Measurements from ENCODE around the gene MALT1.

Gene MALT1

GRCh38 chr18:58671111-58671631, at the start of gene MALT1:
TSS of gene MALT1 (plus strand) at chr18:58671465. CDS start at chr18:58671644, 179 bp downstream.
- Histone ChIP-seq H3K9ac (ENCODE audit: low read length) (peak within 1 kb of the TSS; percentile 86), H3K9me3 (ENCODE audit: control insufficient read depth, low read length) (no peaks in the 10 kb centered on the region), H3K27me3 (replicated peaks; ENCODE audit: control insufficient read depth, insufficient read depth, low read length) (no peaks in the 10 kb centered on the region), H3K4me3 (ENCODE audit: low read length) (peak within 1 kb of the TSS; percentile 90), H3K4me1 (ENCODE audit: control insufficient read depth, insufficient read depth, low read length) (peaks cover 7% of the 10 kb centered on the region), H3K36me3 (ENCODE audit: control insufficient read depth, insufficient read depth, low read length, severe bottlenecking) (no peaks in the 10 kb centered on the region)
- DNase-seq (ENCODE audit: low read depth) = peak; percentile 97

- Histone ChIP-seq H3K4me3 (ENCODE audit: low read length) (no peak overlapping the region), H3K4me1 (ENCODE audit: control insufficient read depth, insufficient read depth, low read length) (peaks cover 6% of the 10 kb centered on the region), H3K9me3 (ENCODE audit: control insufficient read depth, low read length) (no peaks in the 10 kb centered on the region), H3K27me3 (replicated peaks; ENCODE audit: control insufficient read depth, insufficient read depth, low read length) (no peaks in the 10 kb centered on the region), H3K9ac (ENCODE audit: low read length) (no peak overlapping the region), H3K36me3 (ENCODE audit: control insufficient read depth, insufficient read depth, low read length, severe bottlenecking) (no peaks in the 10 kb centered on the region)
- DNase-seq (ENCODE audit: low read depth) = no peak
These were observed 47.3 kb upstream of the MALT1 start for GRCh38 chr18:58624011-58624410.

- H3K4me1 ChIP-seq (ENCODE audit: control insufficient read depth, insufficient read depth, low read length) = peaks cover 11% of the 10 kb centered on the region
- no peak for DNase-seq (ENCODE audit: low read depth)
- no peaks in the 10 kb centered on the region for H3K27me3 ChIP-seq (replicated peaks; ENCODE audit: control insufficient read depth, insufficient read depth, low read length)
- H3K36me3 ChIP-seq (ENCODE audit: control insufficient read depth, insufficient read depth, low read length, severe bottlenecking) = no peaks in the 10 kb centered on the region
- H3K9me3 ChIP-seq (ENCODE audit: control insufficient read depth, low read length) = no peaks in the 10 kb centered on the region
- no peak overlapping the region for H3K9ac ChIP-seq (ENCODE audit: low read length)
- no peak overlapping the region for H3K4me3 ChIP-seq (ENCODE audit: low read length)
These were observed 45.4 kb upstream of the MALT1 start for GRCh38 chr18:58625839-58626238.

- no peaks in the 10 kb centered on the region for H3K9me3 ChIP-seq (ENCODE audit: control insufficient read depth, low read length)
- no peak overlapping the region for H3K9ac ChIP-seq (ENCODE audit: low read length)
- no peak overlapping the region for H3K4me3 ChIP-seq (ENCODE audit: low read length)
- DNase-seq (ENCODE audit: low read depth) = no peak
- H3K27me3 ChIP-seq (replicated peaks; ENCODE audit: control insufficient read depth, insufficient read depth, low read length) = no peaks in the 10 kb centered on the region
- H3K36me3 ChIP-seq (ENCODE audit: control insufficient read depth, insufficient read depth, low read length, severe bottlenecking) = no peaks in the 10 kb centered on the region
- peaks cover 20% of the 10 kb centered on the region for H3K4me1 ChIP-seq (ENCODE audit: control insufficient read depth, insufficient read depth, low read length)
These were observed 41.2 kb upstream of the MALT1 start for GRCh38 chr18:58630071-58630470.

- no peak overlapping the region for H3K9ac ChIP-seq (ENCODE audit: low read length)
- no peak overlapping the region for H3K4me3 ChIP-seq (ENCODE audit: low read length)
- DNase-seq (ENCODE audit: low read depth) = no peak
- no peaks in the 10 kb centered on the region for H3K9me3 ChIP-seq (ENCODE audit: control insufficient read depth, low read length)
- H3K27me3 ChIP-seq (replicated peaks; ENCODE audit: control insufficient read depth, insufficient read depth, low read length) = no peaks in the 10 kb centered on the region
- no peaks in the 10 kb centered on the region for H3K36me3 ChIP-seq (ENCODE audit: control insufficient read depth, insufficient read depth, low read length, severe bottlenecking)
- H3K4me1 ChIP-seq (ENCODE audit: control insufficient read depth, insufficient read depth, low read length) = peaks cover 29% of the 10 kb centered on the region
These were observed 40.0 kb upstream of the MALT1 start for GRCh38 chr18:58631301-58631700.

- no peak overlapping the region for H3K9ac ChIP-seq (ENCODE audit: low read length)
- H3K9me3 ChIP-seq (ENCODE audit: control insufficient read depth, low read length) = no peaks in the 10 kb centered on the region
- no peaks in the 10 kb centered on the region for H3K36me3 ChIP-seq (ENCODE audit: control insufficient read depth, insufficient read depth, low read length, severe bottlenecking)
- peaks cover 29% of the 10 kb centered on the region for H3K4me1 ChIP-seq (ENCODE audit: control insufficient read depth, insufficient read depth, low read length)
- H3K4me3 ChIP-seq (ENCODE audit: low read length) = no peak overlapping the region
- DNase-seq (ENCODE audit: low read depth) = no peak
- no peaks in the 10 kb centered on the region for H3K27me3 ChIP-seq (replicated peaks; ENCODE audit: control insufficient read depth, insufficient read depth, low read length)
These were observed 38.7 kb upstream of the MALT1 start for GRCh38 chr18:58632552-58632951.

- peak overlapping the region; percentile 39 for H3K9ac ChIP-seq (ENCODE audit: low read length)
- peak; percentile 52 for DNase-seq (ENCODE audit: low read depth)
- no peak overlapping the region for H3K4me3 ChIP-seq (ENCODE audit: low read length)
- no peaks in the 10 kb centered on the region for H3K9me3 ChIP-seq (ENCODE audit: control insufficient read depth, low read length)
- no peaks in the 10 kb centered on the region for H3K36me3 ChIP-seq (ENCODE audit: control insufficient read depth, insufficient read depth, low read length, severe bottlenecking)
- peaks cover 32% of the 10 kb centered on the region for H3K4me1 ChIP-seq (ENCODE audit: control insufficient read depth, insufficient read depth, low read length)
- H3K27me3 ChIP-seq (replicated peaks; ENCODE audit: control insufficient read depth, insufficient read depth, low read length) = no peaks in the 10 kb centered on the region
These were observed 37.4 kb upstream of the MALT1 start for GRCh38 chr18:58633874-58634273.

GRCh38 chr18:58635891-58636290, 35.4 kb upstream of the MALT1 start:
- H3K4me3 ChIP-seq (ENCODE audit: low read length) = no peak overlapping the region
- H3K9me3 ChIP-seq (ENCODE audit: control insufficient read depth, low read length) = no peaks in the 10 kb centered on the region
- peak; percentile 84 for DNase-seq (ENCODE audit: low read depth)
- H3K9ac ChIP-seq (ENCODE audit: low read length) = no peak overlapping the region
- H3K4me1 ChIP-seq (ENCODE audit: control insufficient read depth, insufficient read depth, low read length) = peaks cover 46% of the 10 kb centered on the region
- H3K36me3 ChIP-seq (ENCODE audit: control insufficient read depth, insufficient read depth, low read length, severe bottlenecking) = no peaks in the 10 kb centered on the region
- no peaks in the 10 kb centered on the region for H3K27me3 ChIP-seq (replicated peaks; ENCODE audit: control insufficient read depth, insufficient read depth, low read length)

GRCh38 chr18:58637197-58637596, 34.1 kb upstream of the MALT1 start:
- Histone ChIP-seq H3K9ac (ENCODE audit: low read length) (no peak overlapping the region), H3K36me3 (ENCODE audit: control insufficient read depth, insufficient read depth, low read length, severe bottlenecking) (no peaks in the 10 kb centered on the region), H3K4me1 (ENCODE audit: control insufficient read depth, insufficient read depth, low read length) (peaks cover 48% of the 10 kb centered on the region), H3K27me3 (replicated peaks; ENCODE audit: control insufficient read depth, insufficient read depth, low read length) (no peaks in the 10 kb centered on the region), H3K9me3 (ENCODE audit: control insufficient read depth, low read length) (no peaks in the 10 kb centered on the region), H3K4me3 (ENCODE audit: low read length) (no peak overlapping the region)
- DNase-seq (ENCODE audit: low read depth) = no peak

GRCh38 chr18:58637946-58638345, 33.3 kb upstream of the MALT1 start:
- DNase-seq (ENCODE audit: low read depth) = no peak
- H3K9me3 ChIP-seq (ENCODE audit: control insufficient read depth, low read length) = no peaks in the 10 kb centered on the region
- H3K4me1 ChIP-seq (ENCODE audit: control insufficient read depth, insufficient read depth, low read length) = peaks cover 48% of the 10 kb centered on the region
- no peaks in the 10 kb centered on the region for H3K36me3 ChIP-seq (ENCODE audit: control insufficient read depth, insufficient read depth, low read length, severe bottlenecking)
- H3K4me3 ChIP-seq (ENCODE audit: low read length) = no peak overlapping the region
- no peak overlapping the region for H3K9ac ChIP-seq (ENCODE audit: low read length)
- no peaks in the 10 kb centered on the region for H3K27me3 ChIP-seq (replicated peaks; ENCODE audit: control insufficient read depth, insufficient read depth, low read length)

- DNase-seq (ENCODE audit: low read depth) = no peak
- H3K4me1 ChIP-seq (ENCODE audit: control insufficient read depth, insufficient read depth, low read length) = peaks cover 45% of the 10 kb centered on the region
- H3K9me3 ChIP-seq (ENCODE audit: control insufficient read depth, low read length) = no peaks in the 10 kb centered on the region
- H3K36me3 ChIP-seq (ENCODE audit: control insufficient read depth, insufficient read depth, low read length, severe bottlenecking) = no peaks in the 10 kb centered on the region
- no peak overlapping the region for H3K4me3 ChIP-seq (ENCODE audit: low read length)
- no peak overlapping the region for H3K9ac ChIP-seq (ENCODE audit: low read length)
- H3K27me3 ChIP-seq (replicated peaks; ENCODE audit: control insufficient read depth, insufficient read depth, low read length) = no peaks in the 10 kb centered on the region
These were observed 32.8 kb upstream of the MALT1 start for GRCh38 chr18:58638441-58638840.

GRCh38 chr18:58639237-58639636, 32.0 kb upstream of the MALT1 start:
- no peaks in the 10 kb centered on the region for H3K9me3 ChIP-seq (ENCODE audit: control insufficient read depth, low read length)
- peak overlapping the region; percentile 39 for H3K9ac ChIP-seq (ENCODE audit: low read length)
- H3K4me3 ChIP-seq (ENCODE audit: low read length) = no peak overlapping the region
- no peak for DNase-seq (ENCODE audit: low read depth)
- H3K27me3 ChIP-seq (replicated peaks; ENCODE audit: control insufficient read depth, insufficient read depth, low read length) = no peaks in the 10 kb centered on the region
- peaks cover 41% of the 10 kb centered on the region for H3K4me1 ChIP-seq (ENCODE audit: control insufficient read depth, insufficient read depth, low read length)
- H3K36me3 ChIP-seq (ENCODE audit: control insufficient read depth, insufficient read depth, low read length, severe bottlenecking) = no peaks in the 10 kb centered on the region

Measured in adipocyte (in vitro differentiated cells).